Measurements from ENCODE around the gene PDE4D.

DNA sequence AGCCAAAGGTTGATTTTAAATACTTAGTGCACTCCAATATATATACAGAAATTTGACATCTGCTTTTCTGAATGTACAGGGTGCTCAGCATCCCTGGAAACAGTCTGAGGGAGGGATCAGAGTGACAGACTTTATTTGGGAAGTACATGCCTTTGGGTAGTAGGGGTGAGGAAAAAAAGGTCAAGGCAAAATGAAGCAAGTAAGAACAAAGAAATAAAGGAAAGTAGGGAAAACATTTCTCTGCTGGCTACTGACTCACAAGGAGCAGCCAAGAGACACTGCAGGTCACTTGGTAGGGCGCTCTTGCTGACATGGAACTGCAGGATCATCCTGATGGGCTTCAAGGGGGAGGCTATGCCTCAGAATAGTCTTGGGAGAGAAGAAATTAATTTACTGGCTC, 929.7 kb downstream of the PDE4D start:
- TF ChIP-seq, protein P1, sequence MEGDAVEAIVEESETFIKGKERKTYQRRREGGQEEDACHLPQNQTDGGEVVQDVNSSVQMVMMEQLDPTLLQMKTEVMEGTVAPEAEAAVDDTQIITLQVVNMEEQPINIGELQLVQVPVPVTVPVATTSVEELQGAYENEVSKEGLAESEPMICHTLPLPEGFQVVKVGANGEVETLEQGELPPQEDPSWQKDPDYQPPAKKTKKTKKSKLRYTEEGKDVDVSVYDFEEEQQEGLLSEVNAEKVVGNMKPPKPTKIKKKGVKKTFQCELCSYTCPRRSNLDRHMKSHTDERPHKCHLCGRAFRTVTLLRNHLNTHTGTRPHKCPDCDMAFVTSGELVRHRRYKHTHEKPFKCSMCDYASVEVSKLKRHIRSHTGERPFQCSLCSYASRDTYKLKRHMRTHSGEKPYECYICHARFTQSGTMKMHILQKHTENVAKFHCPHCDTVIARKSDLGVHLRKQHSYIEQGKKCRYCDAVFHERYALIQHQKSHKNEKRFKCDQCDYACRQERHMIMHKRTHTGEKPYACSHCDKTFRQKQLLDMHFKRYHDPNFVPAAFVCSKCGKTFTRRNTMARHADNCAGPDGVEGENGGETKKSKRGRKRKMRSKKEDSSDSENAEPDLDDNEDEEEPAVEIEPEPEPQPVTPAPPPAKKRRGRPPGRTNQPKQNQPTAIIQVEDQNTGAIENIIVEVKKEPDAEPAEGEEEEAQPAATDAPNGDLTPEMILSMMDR (IDR thresholded peaks at IDR 0.05): no peak
- TF ChIP-seq POLR2A (IDR thresholded peaks at IDR 0.05): no peak
